ENCODE measurements around the gene MED9. TPM values are rescaled to one million over a fixed set of nuclear protein-coding genes. Genes with fewer than 3 reads are reported as not detected.
A peak's percentile ranks its signal among the peaks of the same experiment; 100 is the strongest.

MED9 gene
- total and polyA plus RNA-seq, 7 donors, result 9.7 to 17.9 (median 15.3) TPM

DNA sequence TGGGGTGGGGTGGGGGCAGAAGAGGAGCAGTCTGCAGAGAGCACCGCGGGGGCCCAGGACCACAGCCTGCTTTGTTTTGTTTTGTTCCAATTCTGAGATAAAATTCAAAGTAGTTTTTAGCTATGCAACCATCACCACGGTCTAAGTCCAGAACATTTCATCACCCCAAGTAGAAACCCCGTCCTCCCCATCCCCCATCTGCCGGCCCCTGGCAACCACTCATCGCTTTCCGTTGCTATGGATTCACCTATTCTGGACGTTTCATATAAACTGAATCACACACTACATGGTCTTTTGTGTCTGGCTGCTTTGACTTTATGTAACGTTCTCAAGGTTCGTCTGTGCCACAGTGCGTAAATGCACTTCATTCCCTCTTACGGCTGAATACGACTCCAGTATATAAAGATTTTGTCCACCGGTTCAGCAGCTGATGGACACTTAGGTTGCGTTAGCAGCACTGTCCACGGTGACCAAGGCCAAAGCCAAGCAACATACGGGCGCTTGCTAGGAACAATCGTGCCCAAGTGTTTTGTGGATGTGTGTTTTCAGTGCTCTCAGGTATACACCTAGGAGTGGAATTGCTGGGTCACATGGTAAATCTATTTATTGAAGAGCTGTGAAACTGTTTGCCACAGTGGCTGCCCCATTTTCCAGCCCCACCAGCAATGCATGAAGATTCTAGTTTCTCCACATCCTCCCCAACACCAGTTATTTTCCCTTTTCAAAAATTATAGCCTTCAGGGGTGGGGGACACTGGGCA lies 47.1 kb downstream of the MED9 start:
- Histone ChIP-seq H3K9me3 (no peaks in the 10 kb centered on the region), H3K27ac (no peak overlapping the region), H3K27me3 (no peaks in the 10 kb centered on the region), H3K4me1 (peaks cover 0 to 24% (median 17%) of the 10 kb centered on the region in 4 donors), H3K36me3 (no peaks in the 10 kb centered on the region), H3K4me3 (no peak overlapping the region)
- 90 to 92% methylated on average over 19 of the region's 19 CpGs for WGBS, 2 donors
- intact Hi-C loops (cut with DNase I), result no loop called here
- TF ChIP-seq EP300 (IDR thresholded peaks at IDR 0.05) (no peak), POLR2AphosphoS5 (IDR thresholded peaks at IDR 0.05) (no peak), POLR2A (IDR thresholded peaks at IDR 0.05) (no peak)
- TF ChIP-seq, protein P1, sequence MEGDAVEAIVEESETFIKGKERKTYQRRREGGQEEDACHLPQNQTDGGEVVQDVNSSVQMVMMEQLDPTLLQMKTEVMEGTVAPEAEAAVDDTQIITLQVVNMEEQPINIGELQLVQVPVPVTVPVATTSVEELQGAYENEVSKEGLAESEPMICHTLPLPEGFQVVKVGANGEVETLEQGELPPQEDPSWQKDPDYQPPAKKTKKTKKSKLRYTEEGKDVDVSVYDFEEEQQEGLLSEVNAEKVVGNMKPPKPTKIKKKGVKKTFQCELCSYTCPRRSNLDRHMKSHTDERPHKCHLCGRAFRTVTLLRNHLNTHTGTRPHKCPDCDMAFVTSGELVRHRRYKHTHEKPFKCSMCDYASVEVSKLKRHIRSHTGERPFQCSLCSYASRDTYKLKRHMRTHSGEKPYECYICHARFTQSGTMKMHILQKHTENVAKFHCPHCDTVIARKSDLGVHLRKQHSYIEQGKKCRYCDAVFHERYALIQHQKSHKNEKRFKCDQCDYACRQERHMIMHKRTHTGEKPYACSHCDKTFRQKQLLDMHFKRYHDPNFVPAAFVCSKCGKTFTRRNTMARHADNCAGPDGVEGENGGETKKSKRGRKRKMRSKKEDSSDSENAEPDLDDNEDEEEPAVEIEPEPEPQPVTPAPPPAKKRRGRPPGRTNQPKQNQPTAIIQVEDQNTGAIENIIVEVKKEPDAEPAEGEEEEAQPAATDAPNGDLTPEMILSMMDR (IDR thresholded peaks at IDR 0.05), result no peak
- DNase-seq, result no peak

DNA sequence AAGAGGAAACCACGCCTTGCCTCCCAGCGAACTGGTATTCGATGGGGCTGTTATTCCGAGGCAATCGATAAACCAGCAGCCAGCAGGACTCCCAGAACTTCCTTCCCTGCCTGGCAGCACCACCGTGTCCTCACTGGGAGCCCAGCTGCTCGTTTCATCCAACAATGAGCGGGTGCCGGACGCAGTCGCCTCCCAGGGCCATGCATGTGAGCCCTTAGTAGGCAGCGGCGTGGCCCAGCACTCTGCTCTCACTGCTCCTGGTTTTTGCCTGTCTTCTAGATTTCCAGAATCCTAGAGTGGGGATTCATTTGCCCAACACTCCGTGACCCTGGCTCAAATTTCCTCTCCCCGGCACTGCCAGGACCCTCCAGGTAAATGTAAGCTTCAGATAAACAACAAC lies 48.5 kb downstream of the MED9 start:
- Histone ChIP-seq H3K27me3 (no peaks in the 10 kb centered on the region), H3K36me3 (no peaks in the 10 kb centered on the region), H3K9me3 (no peaks in the 10 kb centered on the region), H3K27ac (no peak overlapping the region), H3K4me1 (peaks cover 0 to 20% (median 17%) of the 10 kb centered on the region in 4 donors), H3K4me3 (no peak overlapping the region)
- DNase-seq, result no peak
- TF ChIP-seq EP300 (IDR thresholded peaks at IDR 0.05) (no peak), POLR2AphosphoS5 (IDR thresholded peaks at IDR 0.05) (no peak), POLR2A (IDR thresholded peaks at IDR 0.05) (no peak)
- TF ChIP-seq, protein P1 (IDR thresholded peaks at IDR 0.05), result no peak
- intact Hi-C loops (cut with DNase I), result no loop called here
- 87 to 89% methylated on average over 15 of the region's 15 CpGs for WGBS, 2 donors

DNA sequence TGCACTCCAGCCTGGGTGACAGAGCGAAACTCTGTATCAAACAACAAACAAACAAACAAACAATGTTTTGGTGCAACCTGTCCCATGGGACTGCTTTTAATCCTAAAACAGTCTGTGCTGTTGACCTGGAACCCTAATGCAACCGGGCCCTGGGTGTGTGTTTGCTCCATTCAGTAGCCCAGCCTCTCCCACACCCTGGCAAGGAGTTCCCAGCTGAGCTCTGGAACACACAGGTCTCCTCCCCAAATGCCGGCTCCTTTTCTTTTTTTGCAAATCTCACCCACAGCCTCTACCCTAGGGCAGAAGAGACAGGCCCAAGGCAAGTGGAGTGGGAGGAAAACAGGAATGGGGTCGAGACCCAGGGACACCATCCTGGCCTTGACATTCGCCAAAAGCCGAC lies 49.2 kb downstream of the MED9 start:
- no peaks in the 10 kb centered on the region for H3K36me3 ChIP-seq
- H3K27me3 ChIP-seq, result no peaks in the 10 kb centered on the region
- TF ChIP-seq, protein P1 (IDR thresholded peaks at IDR 0.05), result no peak
- H3K27ac ChIP-seq, result peak overlapping the region in 3 of 4 donors; percentile 44 to 50 (median 50)
- no peak for DNase-seq
- H3K4me1 ChIP-seq, result peaks cover 0 to 20% (median 17%) of the 10 kb centered on the region in 4 donors
- 29 to 76% methylated on average over 6 of the region's 6 CpGs for WGBS, 2 donors
- H3K9me3 ChIP-seq, result no peaks in the 10 kb centered on the region
- H3K4me3 ChIP-seq, result no peak overlapping the region
- intact Hi-C loops (cut with DNase I), result no loop called here

DNA sequence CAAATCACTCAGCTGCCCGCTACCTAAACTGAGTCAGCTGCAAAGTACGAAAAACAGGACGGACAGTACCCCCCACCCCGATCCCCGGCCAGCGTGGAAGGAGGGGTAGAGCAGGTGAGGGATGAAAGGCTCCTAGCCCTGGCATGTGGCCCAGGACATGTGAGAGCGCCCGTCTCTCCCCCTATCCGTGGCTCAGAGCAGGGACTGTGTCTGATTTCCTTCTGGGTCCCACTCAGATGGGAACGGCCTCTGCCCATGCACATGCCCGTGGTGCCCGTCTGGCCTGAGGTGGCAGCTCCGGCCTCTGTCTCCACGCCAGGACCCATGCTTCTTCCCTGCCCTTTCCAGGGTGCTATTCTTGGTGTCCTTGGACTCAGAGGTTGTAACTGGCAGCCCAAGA lies 49.6 kb downstream of the MED9 start:
- H3K36me3 ChIP-seq, result no peaks in the 10 kb centered on the region
- peak overlapping the region in 3 of 4 donors; percentile 44 to 50 (median 50) for H3K27ac ChIP-seq
- intact Hi-C loops (cut with DNase I), result no loop called here
- no peaks in the 10 kb centered on the region for H3K27me3 ChIP-seq
- no peak overlapping the region for H3K4me3 ChIP-seq
- TF ChIP-seq, protein P1 (IDR thresholded peaks at IDR 0.05), result no peak
- TF ChIP-seq EP300 (IDR thresholded peaks at IDR 0.05) (peak in 1 of 4 donors; percentile 13), POLR2A (IDR thresholded peaks at IDR 0.05) (no peak), POLR2AphosphoS5 (IDR thresholded peaks at IDR 0.05) (peak in 2 of 4 donors; percentile 35 to 58)
- 29 to 72% methylated on average over 14 of the region's 14 CpGs for WGBS, 2 donors
- peaks cover 0 to 20% (median 17%) of the 10 kb centered on the region in 4 donors for H3K4me1 ChIP-seq
- H3K9me3 ChIP-seq, result no peaks in the 10 kb centered on the region
- DNase-seq, result peak; percentile 78
